ENCODE results near the gene TMEM158. TPM values are rescaled to one million over a fixed set of nuclear protein-coding genes. Genes with fewer than 3 reads are reported as not detected.

Gene TMEM158
- total RNA-seq, 5 donors from 2014 or later (not counting 1 experiment from before 2014, with no cell fraction given), result 0.13 to 0.26 (median 0.16) TPM

- H3K9me3 Mint-ChIP-seq, result no peaks in the 10 kb centered on the region
- H3K36me3 Mint-ChIP-seq, result no peaks in the 10 kb centered on the region
- ChIA-PET POLR2A (no interaction called here), CTCF (no interaction called here)
- H3K4me3 Mint-ChIP-seq, result no peak overlapping the region
- Histone ChIP-seq H3K4me1 (ENCODE audit: control insufficient read depth in 1 of 2, extremely low read depth in 1 of 2, insufficient read depth in 2 of 2, low read length in 2 of 2) (no peaks in the 10 kb centered on the region), H3K4me3 (ENCODE audit: control insufficient read depth in 1 of 2, extremely low read depth in 1 of 2, low read length in 1 of 2) (no peak overlapping the region), H3K27me3 (replicated peaks in 1 of 2; ENCODE audit: control insufficient read depth in 2 of 2, extremely low read depth in 1 of 2, insufficient read depth in 2 of 2, low read length in 1 of 2) (peaks cover 0 to 11% of the 10 kb centered on the region in 2 experiments), H3K27ac (ENCODE audit: low read length) (no peak overlapping the region), H3K36me3 (ENCODE audit: control insufficient read depth in 2 of 2, extremely low read depth in 1 of 2, insufficient read depth in 1 of 2, low read length in 1 of 2) (no peaks in the 10 kb centered on the region), H3K9me3 (no peaks in the 10 kb centered on the region)
- 86% methylated on average over 3 of the region's 8 CpGs for WGBS (ENCODE audit: insufficient coverage)
- no peak overlapping the region for H3K27ac Mint-ChIP-seq
- ATAC-seq (replicated peaks in 1 of 4) (no peak), DNase-seq (no peak)
- H3K27me3 Mint-ChIP-seq, result peaks cover 21 to 24% of the 10 kb centered on the region in 2 donors
- no peaks in the 10 kb centered on the region for H3K4me1 Mint-ChIP-seq
Observed at GRCh38 chr3:45199837-45200648, 26.0 kb downstream of the TMEM158 start.

GRCh38 chr3:45198264-45199260 lies 27.5 kb downstream of the TMEM158 start:
- Mint-ChIP-seq H3K4me3 (no peak overlapping the region), H3K27ac (no peak overlapping the region), H3K9me3 (no peaks in the 10 kb centered on the region), H3K4me1 (no peaks in the 10 kb centered on the region), H3K36me3 (no peaks in the 10 kb centered on the region), H3K27me3 (peaks cover 20 to 28% of the 10 kb centered on the region in 2 donors)
- Histone ChIP-seq H3K27me3 (replicated peaks in 1 of 2; ENCODE audit: control insufficient read depth in 2 of 2, extremely low read depth in 1 of 2, insufficient read depth in 2 of 2, low read length in 1 of 2) (peaks cover 0 to 21% of the 10 kb centered on the region in 2 experiments), H3K27ac (ENCODE audit: low read length) (no peak overlapping the region), H3K9me3 (no peaks in the 10 kb centered on the region), H3K4me1 (ENCODE audit: control insufficient read depth in 1 of 2, extremely low read depth in 1 of 2, insufficient read depth in 2 of 2, low read length in 2 of 2) (no peaks in the 10 kb centered on the region), H3K36me3 (ENCODE audit: control insufficient read depth in 2 of 2, extremely low read depth in 1 of 2, insufficient read depth in 1 of 2, low read length in 1 of 2) (no peaks in the 10 kb centered on the region), H3K4me3 (ENCODE audit: control insufficient read depth in 1 of 2, extremely low read depth in 1 of 2, low read length in 1 of 2) (no peak overlapping the region)
- DNase-seq, result no peak
- WGBS (ENCODE audit: insufficient coverage), result 87% methylated on average over 2 of the region's 5 CpGs
- no peak for ATAC-seq (replicated peaks in 1 of 4)
- POLR2A ChIA-PET, result no interaction called here
- CTCF ChIA-PET, result no interaction called here

GRCh38 chr3:45194791-45195190 lies 31.3 kb downstream of the TMEM158 start:
- Histone ChIP-seq H3K36me3 (ENCODE audit: control insufficient read depth in 2 of 2, extremely low read depth in 1 of 2, insufficient read depth in 1 of 2, low read length in 1 of 2) (no peaks in the 10 kb centered on the region), H3K9me3 (no peaks in the 10 kb centered on the region), H3K4me3 (ENCODE audit: control insufficient read depth in 1 of 2, extremely low read depth in 1 of 2, low read length in 1 of 2) (no peak overlapping the region), H3K27ac (ENCODE audit: low read length) (no peak overlapping the region), H3K4me1 (ENCODE audit: control insufficient read depth in 1 of 2, extremely low read depth in 1 of 2, insufficient read depth in 2 of 2, low read length in 2 of 2) (no peaks in the 10 kb centered on the region), H3K27me3 (replicated peaks in 1 of 2; ENCODE audit: control insufficient read depth in 2 of 2, extremely low read depth in 1 of 2, insufficient read depth in 2 of 2, low read length in 1 of 2) (peaks cover 0 to 21% of the 10 kb centered on the region in 2 experiments)
- 89% methylated on average over 4 of the region's 5 CpGs for WGBS (ENCODE audit: insufficient coverage)
- POLR2A ChIA-PET, result no interaction called here
- H3K27ac Mint-ChIP-seq, result no peak overlapping the region
- no peaks in the 10 kb centered on the region for H3K9me3 Mint-ChIP-seq
- no peaks in the 10 kb centered on the region for H3K4me1 Mint-ChIP-seq
- no peak overlapping the region for H3K4me3 Mint-ChIP-seq
- ATAC-seq (replicated peaks in 1 of 4) (no peak), DNase-seq (no peak)
- no peaks in the 10 kb centered on the region for H3K36me3 Mint-ChIP-seq
- CTCF ChIA-PET, result interaction anchor here in 1 of 2 donors (0.7 kb wide), 1 partner anchor 36 kb away, joined by 3 read pairs; no protein-coding TSS in a partner anchor
- H3K27me3 Mint-ChIP-seq, result peaks cover 15 to 23% of the 10 kb centered on the region in 2 donors

- H3K27ac Mint-ChIP-seq, result no peak overlapping the region
- 80% methylated on average over 1 of the region's 3 CpGs for WGBS (ENCODE audit: insufficient coverage)
- H3K4me3 Mint-ChIP-seq, result no peak overlapping the region
Observed at GRCh38 chr3:45191924-45192417, 34.1 kb downstream of the TMEM158 start.

GRCh38 chr3:45191424-45191823 lies 34.7 kb downstream of the TMEM158 start:
- Mint-ChIP-seq H3K4me1 (peaks cover 0 to 6% (median 0%) of the 10 kb centered on the region in 3 donors), H3K36me3 (no peaks in the 10 kb centered on the region), H3K9me3 (no peaks in the 10 kb centered on the region), H3K27me3 (peaks cover 7 to 10% of the 10 kb centered on the region in 2 donors), H3K27ac (no peak overlapping the region), H3K4me3 (no peak overlapping the region)
- DNase-seq (no peak), ATAC-seq (replicated peaks in 1 of 4) (no peak)
- Histone ChIP-seq H3K4me3 (ENCODE audit: control insufficient read depth in 1 of 2, extremely low read depth in 1 of 2, low read length in 1 of 2) (no peak overlapping the region), H3K27me3 (replicated peaks in 1 of 2; ENCODE audit: control insufficient read depth in 2 of 2, extremely low read depth in 1 of 2, insufficient read depth in 2 of 2, low read length in 1 of 2) (peaks cover 0 to 19% of the 10 kb centered on the region in 2 experiments), H3K9me3 (no peaks in the 10 kb centered on the region), H3K27ac (ENCODE audit: low read length) (no peak overlapping the region), H3K4me1 (ENCODE audit: control insufficient read depth in 1 of 2, extremely low read depth in 1 of 2, insufficient read depth in 2 of 2, low read length in 2 of 2) (no peaks in the 10 kb centered on the region), H3K36me3 (ENCODE audit: control insufficient read depth in 2 of 2, extremely low read depth in 1 of 2, insufficient read depth in 1 of 2, low read length in 1 of 2) (no peaks in the 10 kb centered on the region)
- WGBS (ENCODE audit: insufficient coverage), result 90% methylated on average over 2 of the region's 4 CpGs
- ChIA-PET POLR2A (no interaction called here), CTCF (interaction anchor here in 1 of 2 donors (0.6 kb wide), 1 partner anchor 15 kb away, joined by 3 read pairs; no protein-coding TSS in a partner anchor)

More at GRCh38 chr3:45191924-45192417, 34.1 kb downstream of the TMEM158 start:
- Mint-ChIP-seq H3K9me3 (no peaks in the 10 kb centered on the region), H3K4me1 (peaks cover 0 to 6% (median 0%) of the 10 kb centered on the region in 3 donors), H3K27me3 (peaks cover 7 to 14% of the 10 kb centered on the region in 2 donors), H3K36me3 (no peaks in the 10 kb centered on the region)
- DNase-seq, result no peak
- no peaks in the 10 kb centered on the region for H3K36me3 ChIP-seq (ENCODE audit: control insufficient read depth in 2 of 2, extremely low read depth in 1 of 2, insufficient read depth in 1 of 2, low read length in 1 of 2)
- POLR2A ChIA-PET, result no interaction called here
- peaks cover 0 to 16% of the 10 kb centered on the region in 2 experiments for H3K27me3 ChIP-seq (replicated peaks in 1 of 2; ENCODE audit: control insufficient read depth in 2 of 2, extremely low read depth in 1 of 2, insufficient read depth in 2 of 2, low read length in 1 of 2)
- H3K4me3 ChIP-seq (ENCODE audit: control insufficient read depth in 1 of 2, extremely low read depth in 1 of 2, low read length in 1 of 2), result no peak overlapping the region
- H3K9me3 ChIP-seq, result no peaks in the 10 kb centered on the region
- no peak overlapping the region for H3K27ac ChIP-seq (ENCODE audit: low read length)
- no peaks in the 10 kb centered on the region for H3K4me1 ChIP-seq (ENCODE audit: control insufficient read depth in 1 of 2, extremely low read depth in 1 of 2, insufficient read depth in 2 of 2, low read length in 2 of 2)
- CTCF ChIA-PET, result interaction anchor here in 1 of 2 donors (0.6 kb wide), 1 partner anchor 14 kb away, joined by 3 read pairs; no protein-coding TSS in a partner anchor
- ATAC-seq (replicated peaks in 1 of 4), result no peak
